ENCODE data around the gene SLC25A11.

DNA sequence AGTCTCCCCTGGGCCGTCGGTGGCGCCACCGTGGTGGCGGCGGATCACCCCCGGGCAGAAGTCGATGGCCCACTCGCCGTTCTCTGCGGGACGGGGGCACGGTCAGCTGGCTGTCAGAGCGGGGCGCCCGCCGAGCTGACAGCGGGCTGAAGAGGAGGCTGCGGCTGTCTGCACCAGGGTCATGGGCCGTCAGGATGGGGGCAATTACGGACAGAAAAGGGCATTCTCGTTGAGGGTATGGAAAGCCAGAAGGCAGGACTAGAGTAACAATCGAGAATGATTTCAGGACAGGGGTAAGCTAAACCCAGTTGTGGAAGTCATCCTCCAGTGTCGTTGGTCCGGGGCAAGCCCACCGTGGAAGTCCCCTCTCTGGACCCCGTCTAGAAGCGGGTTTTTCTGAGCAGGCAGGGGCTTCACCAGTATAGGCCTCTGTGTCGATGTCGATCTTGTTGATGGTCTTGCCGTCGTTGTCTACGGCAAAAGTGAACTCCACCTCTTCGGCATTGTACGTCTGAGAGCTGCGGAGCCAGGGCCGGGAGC lies 38.7 kb downstream of the SLC25A11 start:
- TF ChIP-seq CTCF (IDR thresholded peaks at IDR 0.05): no peak
- no peak for TF ChIP-seq SIN3A (IDR thresholded peaks at IDR 0.05; ENCODE audit: borderline replicate concordance, low read depth, low read length)
- TF ChIP-seq EZH2phosphoT487 (IDR thresholded peaks at IDR 0.05; ENCODE audit: borderline replicate concordance, low read depth): no peak
- TF ChIP-seq FOXM1 (IDR thresholded peaks at IDR 0.05; ENCODE audit: low read depth): no peak
- TF ChIP-seq USF2 (IDR thresholded peaks at IDR 0.05; ENCODE audit: borderline replicate concordance, low read depth, low read length): no peak
- no peak for TF ChIP-seq REST (IDR thresholded peaks at IDR 0.05; ENCODE audit: low read depth, low read length)
